ENCODE measurements around the gene CNKSR3.

DNA sequence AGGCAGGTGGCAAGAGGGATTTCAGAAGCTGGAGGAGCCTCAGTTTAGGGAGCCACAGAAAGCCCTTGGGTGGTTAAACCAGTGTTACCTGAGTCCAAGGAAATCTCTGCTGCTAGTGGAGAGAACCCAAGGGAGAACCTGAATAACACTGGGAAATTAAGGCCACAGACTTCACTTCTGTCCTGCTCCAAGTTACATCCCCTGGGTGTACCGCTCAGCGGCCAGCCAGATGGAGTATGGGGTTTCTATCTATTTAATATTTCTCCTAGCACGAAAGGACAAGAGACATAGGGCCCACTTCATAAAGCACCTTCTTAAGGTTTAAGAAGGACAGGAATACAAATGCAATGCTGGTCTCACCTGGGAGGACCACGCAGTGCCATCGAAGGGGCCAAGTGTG lies 5.8 kb upstream of the CNKSR3 start:
- TF ChIP-seq POLR2A (IDR thresholded peaks at IDR 0.05), result no peak
- TF ChIP-seq, protein P1, sequence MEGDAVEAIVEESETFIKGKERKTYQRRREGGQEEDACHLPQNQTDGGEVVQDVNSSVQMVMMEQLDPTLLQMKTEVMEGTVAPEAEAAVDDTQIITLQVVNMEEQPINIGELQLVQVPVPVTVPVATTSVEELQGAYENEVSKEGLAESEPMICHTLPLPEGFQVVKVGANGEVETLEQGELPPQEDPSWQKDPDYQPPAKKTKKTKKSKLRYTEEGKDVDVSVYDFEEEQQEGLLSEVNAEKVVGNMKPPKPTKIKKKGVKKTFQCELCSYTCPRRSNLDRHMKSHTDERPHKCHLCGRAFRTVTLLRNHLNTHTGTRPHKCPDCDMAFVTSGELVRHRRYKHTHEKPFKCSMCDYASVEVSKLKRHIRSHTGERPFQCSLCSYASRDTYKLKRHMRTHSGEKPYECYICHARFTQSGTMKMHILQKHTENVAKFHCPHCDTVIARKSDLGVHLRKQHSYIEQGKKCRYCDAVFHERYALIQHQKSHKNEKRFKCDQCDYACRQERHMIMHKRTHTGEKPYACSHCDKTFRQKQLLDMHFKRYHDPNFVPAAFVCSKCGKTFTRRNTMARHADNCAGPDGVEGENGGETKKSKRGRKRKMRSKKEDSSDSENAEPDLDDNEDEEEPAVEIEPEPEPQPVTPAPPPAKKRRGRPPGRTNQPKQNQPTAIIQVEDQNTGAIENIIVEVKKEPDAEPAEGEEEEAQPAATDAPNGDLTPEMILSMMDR (IDR thresholded peaks at IDR 0.05), result no peak

Data from uterus (tissue), 2 donors.